GM19351 (cell line): ENCODE results near the gene NSFL1C.
"Not testable (repeated sequence)": the region's sequence is repeated elsewhere in the genome, so short reads cannot be mapped to it uniquely, and the experiment has no call there.

Experiments used
- ATAC-seq: cut with Tn5 transposase; IDR thresholded peaks from one replicate; pipeline ENCODE4 v1.9.1; 2021; ENCODE audit warnings: mild to moderate bottlenecking, moderate library complexity; ENCODE audit not compliant: unreplicated experiment

Gene NSFL1C

GRCh38 chr20:1427457-1428054 is 39.1 kb downstream of the NSFL1C start:
- ATAC-seq = no peak

GRCh38 chr20:1426231-1426849 is 40.3 kb downstream of the NSFL1C start:
- no peak for ATAC-seq

- ATAC-seq = no peak
These were observed 42.3 kb downstream of the NSFL1C start for GRCh38 chr20:1424336-1424735.

GRCh38 chr20:1423625-1424106 is 43.0 kb downstream of the NSFL1C start:
- no peak for ATAC-seq

GRCh38 chr20:1423206-1423605 is 43.4 kb downstream of the NSFL1C start:
- ATAC-seq = no peak

- ATAC-seq = no peak
These were observed 43.9 kb downstream of the NSFL1C start for GRCh38 chr20:1422753-1423152.

- ATAC-seq = no peak
These were observed 46.6 kb downstream of the NSFL1C start for GRCh38 chr20:1420066-1420465.

- no peak for ATAC-seq
These were observed 48.3 kb downstream of the NSFL1C start for GRCh38 chr20:1418350-1418749.

- no peak for ATAC-seq
These were observed 48.9 kb downstream of the NSFL1C start for GRCh38 chr20:1417790-1418189.

- no peak for ATAC-seq
These were observed 49.4 kb downstream of the NSFL1C start for GRCh38 chr20:1417273-1417672.

GRCh38 chr20:1415667-1416468 is 50.8 kb downstream of the NSFL1C start:
- ATAC-seq = no peak

- no peak for ATAC-seq
These were observed 51.7 kb downstream of the NSFL1C start for GRCh38 chr20:1414982-1415381.

GRCh38 chr20:1405801-1406200 is 60.8 kb downstream of the NSFL1C start:
- no peak for ATAC-seq

- ATAC-seq = no peak
These were observed 63.0 kb downstream of the NSFL1C start for GRCh38 chr20:1403624-1404023.

GRCh38 chr20:1402149-1402548 is 64.5 kb downstream of the NSFL1C start:
- ATAC-seq = no peak

- ATAC-seq = no peak
These were observed 65.2 kb downstream of the NSFL1C start for GRCh38 chr20:1401451-1401907.

- not testable (repeated sequence) for ATAC-seq
These were observed 66.8 kb downstream of the NSFL1C start for GRCh38 chr20:1399678-1400366.

GRCh38 chr20:1398185-1398584 is 68.5 kb downstream of the NSFL1C start:
- ATAC-seq = not testable (repeated sequence)

- no peak for ATAC-seq
These were observed 68.9 kb downstream of the NSFL1C start for GRCh38 chr20:1397710-1398109.

- ATAC-seq = no peak
These were observed 69.9 kb downstream of the NSFL1C start for GRCh38 chr20:1396702-1397101.

- no peak for ATAC-seq
These were observed 70.4 kb downstream of the NSFL1C start for GRCh38 chr20:1396264-1396663.
